GM21526 (cell line): ENCODE results near the gene SLC26A1.
"Not testable (repeated sequence)": the region's sequence is repeated elsewhere in the genome, so short reads cannot be mapped to it uniquely, and the experiment has no call there.

Experiments used
- ATAC-seq: cut with Tn5 transposase; IDR thresholded peaks from one replicate; pipeline ENCODE4 v1.9.1; 2021; ENCODE audit warnings: moderate library complexity; ENCODE audit not compliant: unreplicated experiment, low FRiP score

The SLC26A1 gene

DNA sequence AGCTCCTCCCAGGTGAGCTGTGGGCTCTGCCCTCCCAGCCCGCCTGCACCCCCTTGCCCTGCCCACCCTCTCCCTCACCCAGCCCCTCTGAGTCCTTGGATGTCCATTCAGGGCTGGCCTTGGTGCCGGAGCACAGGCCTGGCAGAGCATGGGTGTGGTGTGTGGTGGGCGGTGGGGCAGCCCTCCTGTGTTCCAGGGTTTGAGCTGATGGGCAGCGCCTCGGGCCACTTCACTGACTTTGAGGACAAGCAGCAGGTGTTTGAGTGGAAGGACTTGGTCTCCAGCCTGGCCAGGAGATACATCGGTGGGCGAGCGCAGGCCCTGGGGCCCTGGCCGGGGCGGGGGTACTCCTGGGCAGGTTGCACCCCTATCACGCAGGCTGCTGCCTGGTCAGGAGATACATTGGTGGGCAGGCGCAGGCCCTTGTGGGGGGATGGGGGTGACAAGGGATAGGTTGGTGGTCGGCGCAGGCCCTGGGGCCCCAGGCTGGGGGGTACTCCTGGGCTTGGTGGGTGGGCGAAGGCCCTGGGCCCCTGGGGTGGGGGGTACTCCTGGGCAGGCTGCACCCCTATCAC, 7.6 kb upstream of the SLC26A1 start:
- no peak for ATAC-seq

GRCh38 chr4:999882-1000425, 6.8 kb upstream of the SLC26A1 start:
- no peak for ATAC-seq

DNA sequence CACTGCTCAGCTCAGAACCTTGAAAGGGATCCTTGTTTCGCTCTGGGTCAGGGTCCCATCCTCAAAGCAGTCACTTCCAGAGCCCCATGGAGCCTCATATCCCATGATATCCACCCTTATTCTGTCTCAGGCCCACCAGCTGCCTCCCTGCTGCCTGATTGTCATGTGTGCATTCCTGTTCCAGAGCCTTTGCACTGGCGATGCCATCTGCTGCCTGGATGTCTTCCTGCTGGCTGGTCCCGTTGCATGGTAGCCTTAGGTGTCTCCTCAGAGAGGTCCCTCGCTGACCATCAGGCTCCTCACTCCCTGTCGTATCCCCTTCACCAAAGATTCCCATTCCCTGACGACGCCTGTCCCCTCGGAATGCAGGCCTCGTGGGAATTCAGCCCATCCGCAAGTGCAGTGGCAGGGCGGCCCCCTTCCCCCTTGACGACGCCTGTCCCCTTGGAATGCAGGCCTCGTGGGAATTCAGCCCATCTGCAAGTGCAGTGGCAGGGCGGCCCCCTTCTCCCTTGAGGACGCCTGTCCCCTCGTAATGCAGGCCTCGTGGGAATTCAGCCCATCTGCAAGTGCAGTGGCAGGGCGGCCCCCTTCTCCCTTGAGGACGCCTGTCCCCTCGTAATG, 6.1 kb upstream of the SLC26A1 start:
- not testable (repeated sequence) for ATAC-seq

- no peak for ATAC-seq
Observed at GRCh38 chr4:998096-998691, 5.0 kb upstream of the SLC26A1 start.

GRCh38 chr4:997375-998071, 4.3 kb upstream of the SLC26A1 start:
- ATAC-seq = no peak

GRCh38 chr4:996997-997374, 3.8 kb upstream of the SLC26A1 start:
- ATAC-seq = no peak

DNA sequence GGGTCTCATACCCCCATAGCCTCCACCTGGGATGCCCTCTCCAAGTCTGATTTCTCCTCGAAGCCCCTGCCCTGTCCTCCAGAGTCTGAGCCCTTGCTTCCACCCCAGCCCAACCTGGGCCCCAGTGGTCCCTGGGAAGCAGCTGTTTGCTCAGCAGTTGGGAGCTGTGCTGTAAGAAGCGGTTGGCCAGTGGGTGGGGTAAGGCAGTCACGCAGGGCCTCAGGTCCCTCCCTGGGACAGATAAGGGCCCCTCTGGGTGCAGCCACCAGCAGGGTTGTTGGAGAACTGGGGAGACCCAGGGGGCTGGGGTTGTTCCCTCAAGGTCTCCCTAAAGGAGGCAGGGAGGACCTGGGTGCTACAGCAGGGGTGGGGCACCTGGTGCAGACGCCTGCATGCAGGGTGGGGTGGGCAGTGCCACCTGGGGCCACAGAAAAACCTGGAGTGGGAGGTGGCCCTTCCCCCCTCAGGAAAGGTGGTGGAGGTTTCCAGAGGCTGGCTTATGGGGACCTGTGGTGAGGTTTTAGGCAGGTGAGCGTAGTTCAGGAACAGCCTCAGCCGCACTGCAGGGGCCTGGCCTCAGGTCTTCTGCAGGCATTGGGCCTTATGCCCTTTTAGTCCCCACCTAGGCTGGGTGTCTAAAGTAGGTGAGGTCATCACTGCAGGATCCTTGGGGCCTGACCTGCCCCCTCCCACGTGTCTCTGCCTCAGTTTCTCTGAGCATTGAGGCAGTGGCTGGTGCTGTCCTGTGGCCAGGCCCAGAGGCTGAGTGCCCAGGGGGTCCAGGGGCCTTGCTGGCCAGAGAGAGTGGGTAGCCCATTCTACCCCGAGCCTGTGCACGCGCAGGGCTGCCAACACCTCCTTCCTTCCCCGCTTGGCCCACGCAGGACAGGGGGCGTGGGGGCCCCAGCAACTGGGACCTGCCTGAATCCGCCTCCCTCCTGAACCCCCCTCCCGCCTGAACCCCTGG, 3.1 kb upstream of the SLC26A1 start:
- ATAC-seq = no peak

DNA sequence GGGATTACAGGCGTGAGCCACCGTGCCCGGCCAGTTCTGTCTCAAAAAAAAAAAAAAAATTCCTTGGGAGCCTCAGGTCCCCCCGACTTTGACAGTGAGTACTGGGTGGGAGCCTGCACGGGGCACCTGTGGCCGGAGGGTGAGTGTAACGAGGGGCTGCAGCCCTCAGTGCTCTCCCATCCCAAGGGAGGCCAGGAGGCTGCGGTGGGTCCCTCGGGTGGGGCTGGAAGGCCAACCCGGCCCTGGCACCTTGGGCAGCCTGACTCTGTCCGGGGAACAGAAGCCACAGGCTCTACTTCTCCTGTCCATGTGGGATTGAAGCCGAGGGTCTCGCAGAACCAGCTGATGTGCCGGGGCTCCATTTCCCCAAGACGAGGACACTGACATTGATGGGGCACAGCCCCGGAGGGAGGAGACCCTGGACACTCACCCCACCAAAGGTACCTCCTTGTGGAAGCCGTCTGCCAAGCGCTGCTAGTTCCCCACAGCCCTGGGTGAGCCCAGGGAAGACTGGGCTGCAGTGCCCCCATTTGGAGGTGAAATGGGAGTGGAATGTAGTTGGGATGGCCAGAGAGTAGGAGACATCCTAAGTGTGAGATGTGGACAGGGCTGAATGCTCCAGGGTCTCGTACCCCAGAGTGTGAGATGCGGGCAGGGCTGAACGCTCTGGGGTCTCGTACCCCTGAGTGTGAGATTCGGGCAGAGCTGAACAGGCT, 2.3 kb upstream of the SLC26A1 start:
- no peak for ATAC-seq

- no peak for ATAC-seq
Observed at GRCh38 chr4:992297-993110, 700 bp downstream of the SLC26A1 start.

DNA sequence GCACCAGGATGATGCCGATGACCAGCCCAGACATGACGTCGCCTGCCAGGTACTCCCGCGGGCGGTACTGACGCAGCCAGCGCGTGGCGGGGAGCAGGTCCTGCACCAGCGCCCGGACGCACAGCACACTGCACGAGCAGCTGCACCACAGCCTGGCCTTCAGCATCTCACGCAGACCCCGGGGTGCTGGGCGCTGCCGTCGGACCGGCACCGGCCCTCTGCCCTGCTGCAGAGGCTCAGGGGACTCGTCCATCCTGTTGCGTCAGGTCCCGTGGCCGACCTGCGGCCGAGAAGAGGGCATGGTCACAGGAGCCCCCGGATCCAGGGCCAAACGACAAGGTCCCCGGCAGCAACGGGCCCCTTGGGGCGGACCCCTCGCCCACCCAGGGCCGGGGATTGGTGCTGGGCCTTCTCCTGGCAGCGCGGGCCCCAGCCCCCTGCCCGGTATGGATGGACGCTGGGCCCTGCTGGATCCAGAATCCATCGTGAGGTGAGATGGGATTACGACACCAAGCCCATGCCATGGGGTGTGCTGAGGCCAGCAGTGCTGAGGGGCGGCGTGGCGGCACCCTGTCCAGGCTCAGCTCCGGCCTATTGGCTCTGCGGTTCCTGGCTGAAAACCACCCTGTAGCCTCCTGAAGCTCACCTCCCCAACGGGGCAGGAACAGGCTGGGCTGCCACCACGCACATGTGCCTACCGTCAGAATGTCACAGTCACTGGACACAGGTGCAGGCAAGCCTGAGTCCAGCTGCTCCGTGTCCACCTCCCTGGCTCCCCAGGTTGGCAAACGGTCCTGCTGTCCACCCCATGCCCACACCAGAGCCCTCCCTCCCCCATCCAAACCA, 1.5 kb downstream of the SLC26A1 start:
- ATAC-seq = no peak

- ATAC-seq = no peak
Observed at GRCh38 chr4:990746-991367, 2.3 kb downstream of the SLC26A1 start.

- ATAC-seq = no peak
Observed at GRCh38 chr4:989722-990471, 3.3 kb downstream of the SLC26A1 start.

DNA sequence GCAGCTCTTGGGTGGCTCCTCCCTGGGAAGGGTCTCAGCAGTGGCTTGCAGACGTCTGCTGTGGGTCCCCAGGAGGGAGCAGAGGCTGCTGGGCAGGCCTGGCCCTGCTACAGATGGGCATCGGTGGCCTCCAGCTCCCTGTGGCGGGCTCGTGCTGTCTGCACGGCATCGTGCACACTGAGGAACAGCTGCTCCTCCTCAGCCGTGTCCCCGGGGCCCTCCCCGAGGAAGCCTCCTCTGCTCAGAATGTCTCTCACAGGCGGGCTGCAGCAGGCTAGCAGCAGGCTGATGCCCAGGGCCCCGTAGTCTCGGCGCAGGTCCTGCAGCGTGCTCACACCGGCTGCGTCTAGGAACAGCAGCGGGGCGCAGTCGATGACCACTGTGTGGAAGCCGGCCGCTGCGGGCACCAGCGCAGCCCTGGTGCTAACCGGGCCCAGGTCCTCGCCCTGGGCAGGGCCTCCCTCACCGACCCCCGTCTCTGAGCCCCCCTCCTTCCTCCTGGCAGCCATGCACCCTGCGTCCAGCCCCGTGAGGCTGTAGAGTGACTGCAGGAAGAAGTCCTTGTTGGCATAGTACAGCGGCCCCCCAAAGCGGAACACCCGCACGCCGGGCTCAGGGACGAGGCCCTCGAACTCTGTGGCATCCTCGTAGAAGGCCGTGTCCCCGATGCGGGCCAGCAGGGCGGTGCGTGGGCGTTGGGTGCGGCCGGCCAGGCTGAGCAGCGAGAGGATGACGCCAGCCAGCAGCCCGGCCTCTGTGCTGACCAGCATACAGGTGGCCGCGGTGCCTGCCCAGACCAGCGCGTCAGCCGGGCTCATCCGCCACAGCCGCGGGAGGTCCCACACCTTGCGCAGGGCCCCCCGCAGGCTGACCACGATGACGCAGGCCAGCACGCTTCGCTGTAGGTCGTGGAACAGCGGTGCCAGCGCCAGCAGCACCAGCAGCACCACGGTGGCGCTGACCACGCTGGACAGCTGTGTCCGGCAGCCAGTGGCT, 4.2 kb downstream of the SLC26A1 start:
- no peak for ATAC-seq

DNA sequence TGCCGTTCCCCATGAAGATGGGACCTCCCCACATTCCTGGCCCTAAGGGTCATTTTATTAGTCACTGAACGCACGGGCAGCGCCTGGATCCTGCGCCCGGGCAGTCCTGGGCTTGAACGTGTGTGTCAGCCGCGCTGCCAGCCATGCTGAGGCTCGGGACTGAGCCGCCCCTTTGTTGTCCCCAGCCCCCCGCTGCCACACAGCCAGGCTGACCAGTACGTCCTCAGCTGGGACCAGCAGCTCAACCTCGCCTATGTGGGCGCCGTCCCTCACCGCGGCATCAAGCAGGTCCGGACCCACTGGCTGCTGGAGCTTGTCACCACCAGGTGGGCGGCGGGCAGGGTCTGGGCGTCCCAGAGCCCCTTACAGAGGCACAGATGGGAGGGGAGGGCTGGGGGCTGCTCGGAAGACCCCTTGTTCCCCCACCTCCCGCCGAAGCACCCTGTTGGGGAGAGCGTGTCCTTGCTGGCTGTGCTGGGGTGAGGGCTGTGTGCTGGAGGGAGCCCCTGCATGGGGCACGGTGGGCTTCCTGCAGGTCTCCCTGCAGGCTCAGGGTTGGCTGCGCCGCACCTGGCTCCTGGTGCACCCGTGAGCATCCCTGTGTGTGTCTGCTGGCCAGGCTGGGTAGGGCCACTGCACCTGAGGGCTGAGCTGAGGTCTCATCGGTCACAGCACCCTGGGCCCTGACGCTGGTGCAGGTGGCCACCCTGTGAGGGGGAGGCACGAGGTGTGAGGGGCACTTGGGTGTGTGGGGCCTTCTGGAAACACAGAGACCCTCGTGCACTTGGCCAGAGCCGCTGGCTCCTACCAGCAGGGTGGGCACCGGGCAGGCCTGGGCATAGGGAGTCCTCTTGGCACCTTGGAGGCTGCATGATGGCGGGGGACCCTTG, 5.3 kb downstream of the SLC26A1 start:
- ATAC-seq = no peak
